Raji (cell line): Measurements from ENCODE around the gene TSHZ1.

Source experiments
- POLR2A ChIP-seq: IDR thresholded peaks from 2 replicates; pipeline ENCODE4 v1.6.1; 2011; ENCODE audit warnings: low read depth, low read length, control low read depth; ENCODE audit not compliant: insufficient read depth

TSHZ1 gene

GRCh38 chr18:75314606-75315005 lies 104.0 kb downstream of the TSHZ1 start:
- no peak for TF ChIP-seq POLR2A

- TF ChIP-seq POLR2A: no peak
Measured at GRCh38 chr18:75316223-75316622, 105.6 kb downstream of the TSHZ1 start.

GRCh38 chr18:75316826-75317225 lies 106.2 kb downstream of the TSHZ1 start:
- TF ChIP-seq POLR2A: no peak

- no peak for TF ChIP-seq POLR2A
Measured at GRCh38 chr18:75317300-75317699, 106.7 kb downstream of the TSHZ1 start.

- TF ChIP-seq POLR2A: no peak
Measured at GRCh38 chr18:75317703-75318102, 107.1 kb downstream of the TSHZ1 start.

- no peak for TF ChIP-seq POLR2A
Measured at GRCh38 chr18:75319905-75320304, 109.3 kb downstream of the TSHZ1 start.

GRCh38 chr18:75320506-75320905 lies 109.9 kb downstream of the TSHZ1 start:
- no peak for TF ChIP-seq POLR2A

GRCh38 chr18:75321431-75321830 lies 110.8 kb downstream of the TSHZ1 start:
- no peak for TF ChIP-seq POLR2A

GRCh38 chr18:75322206-75322605 lies 111.6 kb downstream of the TSHZ1 start:
- TF ChIP-seq POLR2A: no peak

GRCh38 chr18:75323821-75324585 lies 113.4 kb downstream of the TSHZ1 start:
- no peak for TF ChIP-seq POLR2A

GRCh38 chr18:75324686-75325257 lies 114.2 kb downstream of the TSHZ1 start:
- TF ChIP-seq POLR2A: no peak

- no peak for TF ChIP-seq POLR2A
Measured at GRCh38 chr18:75330308-75330707, 119.7 kb downstream of the TSHZ1 start.

GRCh38 chr18:75334869-75335268 lies 124.3 kb downstream of the TSHZ1 start:
- no peak for TF ChIP-seq POLR2A

- no peak for TF ChIP-seq POLR2A
Measured at GRCh38 chr18:75335511-75335910, 124.9 kb downstream of the TSHZ1 start.

- no peak for TF ChIP-seq POLR2A
Measured at GRCh38 chr18:75336767-75337166, 126.2 kb downstream of the TSHZ1 start.

GRCh38 chr18:75337348-75337747 lies 126.8 kb downstream of the TSHZ1 start:
- no peak for TF ChIP-seq POLR2A

- TF ChIP-seq POLR2A: no peak
Measured at GRCh38 chr18:75338631-75339030, 128.0 kb downstream of the TSHZ1 start.
